Measurements from ENCODE around the gene RPN2.

DNA sequence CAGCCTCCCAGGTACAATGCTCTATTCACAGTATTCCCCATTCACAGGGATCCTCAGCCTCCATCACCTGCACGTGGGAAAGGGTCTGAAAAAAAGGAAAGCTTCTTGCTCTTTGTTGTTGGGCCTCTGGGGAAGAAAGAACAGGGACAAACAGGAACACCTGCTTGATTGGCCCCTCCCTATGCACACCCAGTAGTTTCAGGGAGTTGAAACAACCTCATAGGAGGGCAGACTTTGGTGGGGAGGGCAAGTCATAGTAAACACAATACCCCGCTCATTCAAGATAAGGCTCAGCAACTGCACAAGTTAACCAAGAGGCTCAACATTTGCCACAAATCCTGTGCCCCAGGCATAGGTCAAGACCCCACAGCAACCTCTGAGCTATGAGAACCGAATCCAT, 80.7 kb downstream of the RPN2 start:
- TF ChIP-seq POLR2A (IDR thresholded peaks at IDR 0.05) (no peak), CTCF (IDR thresholded peaks at IDR 0.05) (no peak)

Measured in right lobe of liver (tissue), 4 donors.